LNCAP (cell line): ENCODE measurements around the gene CFAP77.

ENCODE experiments used
- CTCF ChIP-seq: fragments of 450-650 bp; IDR thresholded peaks from 2 replicates; pipeline ENCODE4 v1.5.1; 2017; ENCODE audit warnings: mild to moderate bottlenecking

The CFAP77 gene

GRCh38 chr9:132372177-132373095 lies 37.6 kb upstream of the CFAP77 start:
- no peak for TF ChIP-seq CTCF

GRCh38 chr9:132381966-132382541 lies 28.0 kb upstream of the CFAP77 start:
- TF ChIP-seq CTCF = no peak

GRCh38 chr9:132383462-132383883 lies 26.5 kb upstream of the CFAP77 start:
- TF ChIP-seq CTCF = no peak

- TF ChIP-seq CTCF = no peak
Measured at GRCh38 chr9:132384376-132384775, 25.6 kb upstream of the CFAP77 start.

GRCh38 chr9:132387133-132387532 lies 22.9 kb upstream of the CFAP77 start:
- TF ChIP-seq CTCF = no peak

GRCh38 chr9:132390966-132391365 lies 19.0 kb upstream of the CFAP77 start:
- no peak for TF ChIP-seq CTCF

- TF ChIP-seq CTCF = no peak
Measured at GRCh38 chr9:132391449-132391848, 18.6 kb upstream of the CFAP77 start.
